ENCODE results near the gene BLOC1S3.

The BLOC1S3 gene

DNA sequence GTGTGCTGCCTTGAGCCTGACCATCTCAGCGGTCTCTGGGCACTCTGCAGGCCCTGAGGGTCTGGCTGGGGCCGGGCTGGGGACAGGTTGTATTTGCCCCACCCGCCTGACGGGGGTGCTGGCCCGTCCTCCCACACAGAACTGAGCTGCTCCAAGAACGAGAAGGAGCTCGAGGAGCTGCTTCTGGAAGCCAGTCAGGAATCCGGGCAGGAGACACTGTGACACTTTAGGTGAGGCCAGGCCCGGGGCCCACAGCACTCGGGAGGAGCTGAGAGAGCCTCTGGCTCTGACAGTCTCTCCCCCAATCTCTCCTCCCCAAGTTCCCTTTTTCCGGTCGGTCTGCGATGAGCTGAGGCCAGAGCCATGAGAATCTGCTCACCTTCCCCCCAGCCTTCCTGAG, 32.3 kb upstream of the BLOC1S3 start:
- no peak for DNase-seq (ENCODE audit: low spot score)

DNA sequence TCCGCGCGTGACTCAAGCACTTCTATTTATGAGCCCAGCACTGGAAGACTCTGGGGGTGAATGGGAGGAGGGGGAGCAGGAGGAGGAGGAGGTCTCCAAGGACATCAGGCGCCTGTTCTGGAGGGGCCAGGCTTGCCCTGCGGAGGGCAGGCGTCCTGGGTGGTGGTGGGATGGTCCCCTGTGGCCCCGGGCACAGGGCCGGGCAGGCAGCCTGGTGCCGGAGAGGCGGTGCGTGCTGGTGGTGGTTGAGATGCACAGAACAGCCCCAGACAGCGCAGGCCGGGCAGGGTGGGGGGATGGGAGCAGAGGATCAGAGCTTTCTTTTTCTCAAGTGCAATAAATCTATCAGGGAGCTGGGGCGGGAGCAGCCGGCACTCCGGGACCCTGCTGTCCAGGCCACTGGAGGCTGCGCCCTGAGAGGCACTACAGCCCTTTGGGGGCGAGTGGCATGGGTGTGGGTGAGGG, 31.8 kb upstream of the BLOC1S3 start:
- no peak for DNase-seq (ENCODE audit: low spot score)

DNA sequence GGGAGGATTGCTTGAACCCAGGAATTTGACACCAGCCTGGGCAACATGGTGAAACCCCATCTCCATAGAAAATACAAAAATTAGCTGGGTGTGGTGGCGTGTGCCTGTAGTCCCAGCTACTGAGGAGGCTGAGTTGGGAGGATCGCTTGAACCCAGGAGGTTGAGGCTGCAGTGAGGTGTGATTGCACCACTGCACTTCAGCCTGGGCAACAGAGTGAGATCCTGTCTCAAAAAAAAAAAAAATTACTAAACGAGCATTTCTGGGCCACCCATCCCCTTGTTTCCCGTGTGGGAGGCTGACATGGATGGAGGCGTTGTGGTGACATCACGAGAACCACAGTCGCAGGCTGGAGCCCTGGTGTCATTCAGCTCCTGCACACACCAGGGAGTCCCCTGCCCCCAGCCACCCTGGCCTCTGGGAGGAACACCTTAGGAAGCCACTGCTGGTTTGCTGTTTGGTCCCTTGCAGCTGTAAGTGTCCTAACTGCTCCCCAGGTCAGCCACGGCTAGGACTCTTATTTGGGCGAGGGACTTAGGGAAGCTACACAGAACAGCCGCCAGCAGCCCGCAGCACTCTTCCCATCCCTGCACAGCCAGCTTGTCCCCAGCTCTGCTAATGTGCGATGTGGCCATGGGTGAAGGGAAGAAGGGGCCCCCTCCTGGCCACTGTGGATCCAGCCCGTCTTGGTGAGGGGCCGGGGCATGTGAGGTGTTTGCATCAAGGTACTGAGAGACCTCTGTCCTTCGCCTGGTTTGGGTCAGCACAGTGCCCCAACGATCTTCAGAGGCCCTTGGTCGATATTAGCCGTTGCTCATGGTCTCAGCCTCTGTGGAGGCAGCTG, 30.5 kb upstream of the BLOC1S3 start:
- DNase-seq (ENCODE audit: low spot score) = no peak

DNA sequence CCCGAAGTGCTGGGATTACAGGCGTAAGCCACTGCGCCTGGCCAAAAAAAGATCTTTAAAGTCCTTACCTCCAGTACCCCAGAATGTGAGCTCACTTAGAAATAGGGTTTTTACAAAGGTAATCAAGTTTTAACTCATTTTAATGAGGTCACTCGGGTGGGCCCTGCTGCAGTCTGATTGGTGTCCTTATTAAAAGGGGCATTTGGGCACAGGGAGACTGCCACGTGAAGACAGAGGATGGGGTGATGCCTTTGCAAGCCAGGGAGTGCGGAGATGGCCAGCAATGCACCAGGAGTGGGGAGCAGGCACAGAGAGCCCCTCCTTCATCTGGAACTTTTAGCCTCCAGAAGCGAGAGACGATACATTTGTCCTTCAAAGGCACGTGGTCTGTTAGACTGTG, 29.5 kb upstream of the BLOC1S3 start:
- no peak for DNase-seq (ENCODE audit: low spot score)

DNA sequence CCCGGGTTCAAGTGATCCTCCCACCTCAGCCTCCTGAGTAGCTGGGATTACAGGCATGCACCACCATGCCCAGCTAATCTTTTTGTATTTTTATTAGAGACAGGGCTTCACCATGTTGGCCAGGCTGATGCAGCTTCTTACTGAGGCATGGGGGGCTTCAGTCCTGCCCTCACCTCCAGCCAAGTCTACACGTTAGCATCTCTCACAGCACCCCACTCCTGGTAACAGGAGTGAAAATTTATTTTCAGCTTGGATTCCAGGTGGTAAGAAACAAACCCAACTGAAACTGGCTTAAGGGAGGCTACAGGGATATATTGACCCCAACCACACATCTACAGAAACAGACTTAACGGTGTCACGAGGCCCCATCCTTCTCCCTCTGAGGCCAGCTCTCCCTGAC, 28.4 kb upstream of the BLOC1S3 start:
- DNase-seq (ENCODE audit: low spot score) = no peak

DNA sequence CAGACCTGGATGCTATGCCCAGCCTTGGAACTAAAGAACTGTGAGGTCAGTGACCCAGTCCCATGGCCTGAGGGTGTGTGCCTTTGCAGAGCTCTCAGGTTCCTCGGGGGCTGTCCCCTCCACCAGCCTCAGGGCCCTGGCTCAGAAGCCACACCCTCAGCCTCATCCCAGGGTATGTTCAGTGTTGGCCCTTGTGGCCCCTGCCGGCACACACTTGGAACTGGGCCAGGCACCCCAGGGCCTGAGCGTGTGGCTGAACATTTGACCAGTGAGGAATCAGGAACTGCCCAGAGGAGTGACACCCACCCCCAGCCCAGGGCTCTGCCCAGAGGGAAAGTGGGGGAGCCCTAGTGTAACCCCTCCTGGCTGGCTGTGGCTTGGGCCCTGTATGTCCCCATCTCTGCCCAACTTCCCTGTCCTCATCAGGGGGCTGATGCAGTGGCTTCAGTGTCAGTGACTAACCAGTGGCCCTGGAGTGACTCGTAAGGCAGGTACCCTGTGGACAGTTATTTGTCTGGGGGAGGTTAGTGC, 27.8 kb upstream of the BLOC1S3 start:
- no peak for DNase-seq (ENCODE audit: low spot score)

DNA sequence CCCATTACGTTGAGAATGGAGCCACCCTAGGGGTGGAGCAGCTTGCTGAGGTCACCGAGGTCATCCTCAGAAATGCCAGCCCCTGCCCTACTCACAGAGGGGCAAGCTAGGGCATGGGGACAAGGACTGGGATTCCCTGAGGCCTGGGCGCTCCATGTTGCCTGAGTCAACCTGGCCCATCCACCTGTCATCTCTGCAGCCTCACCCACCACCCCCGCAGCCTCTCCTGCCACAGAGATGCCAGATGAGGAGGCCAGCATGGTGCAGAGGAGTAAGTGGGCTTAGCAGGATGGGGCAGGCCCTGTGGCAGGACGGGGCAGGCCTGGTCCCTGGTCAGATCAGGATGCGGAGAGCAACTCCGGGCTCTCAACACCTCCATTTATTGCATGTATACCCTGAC, 27.3 kb upstream of the BLOC1S3 start:
- no peak for DNase-seq (ENCODE audit: low spot score)

DNA sequence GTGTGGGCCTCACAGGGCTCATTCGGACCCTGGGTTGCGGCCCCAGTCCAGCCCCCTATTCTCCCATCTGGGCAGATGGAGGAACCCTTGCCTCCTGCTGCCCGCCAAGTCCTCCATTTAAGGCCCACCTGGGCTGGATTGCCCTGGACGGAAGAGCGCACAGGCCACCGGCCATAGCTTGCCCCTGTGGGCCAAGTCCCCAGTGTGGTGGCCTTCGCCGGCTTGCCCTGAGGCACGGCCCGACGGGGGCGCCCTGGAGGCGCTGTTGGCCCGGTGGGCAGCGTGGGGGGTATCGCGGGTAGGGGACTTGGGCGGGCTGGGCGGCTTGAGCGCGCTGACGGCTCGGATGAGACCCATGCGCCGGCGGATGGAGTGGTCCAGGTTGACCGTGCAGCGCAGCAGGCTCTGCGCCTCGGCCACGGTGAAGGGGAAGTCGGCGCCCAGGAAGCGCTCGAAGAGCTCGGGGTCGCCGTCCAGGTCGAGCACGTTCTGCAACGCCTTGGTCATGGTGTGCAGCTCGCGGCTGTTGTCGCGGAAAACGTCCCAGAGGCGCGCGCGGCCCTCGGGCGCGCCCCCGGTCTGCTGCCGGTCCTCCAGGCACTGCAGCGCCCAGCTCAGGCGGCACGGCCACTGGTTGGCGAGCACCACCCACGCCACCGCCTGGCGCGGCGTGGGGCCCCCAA, 26.6 kb upstream of the BLOC1S3 start:
- no peak for DNase-seq (ENCODE audit: low spot score)

DNA sequence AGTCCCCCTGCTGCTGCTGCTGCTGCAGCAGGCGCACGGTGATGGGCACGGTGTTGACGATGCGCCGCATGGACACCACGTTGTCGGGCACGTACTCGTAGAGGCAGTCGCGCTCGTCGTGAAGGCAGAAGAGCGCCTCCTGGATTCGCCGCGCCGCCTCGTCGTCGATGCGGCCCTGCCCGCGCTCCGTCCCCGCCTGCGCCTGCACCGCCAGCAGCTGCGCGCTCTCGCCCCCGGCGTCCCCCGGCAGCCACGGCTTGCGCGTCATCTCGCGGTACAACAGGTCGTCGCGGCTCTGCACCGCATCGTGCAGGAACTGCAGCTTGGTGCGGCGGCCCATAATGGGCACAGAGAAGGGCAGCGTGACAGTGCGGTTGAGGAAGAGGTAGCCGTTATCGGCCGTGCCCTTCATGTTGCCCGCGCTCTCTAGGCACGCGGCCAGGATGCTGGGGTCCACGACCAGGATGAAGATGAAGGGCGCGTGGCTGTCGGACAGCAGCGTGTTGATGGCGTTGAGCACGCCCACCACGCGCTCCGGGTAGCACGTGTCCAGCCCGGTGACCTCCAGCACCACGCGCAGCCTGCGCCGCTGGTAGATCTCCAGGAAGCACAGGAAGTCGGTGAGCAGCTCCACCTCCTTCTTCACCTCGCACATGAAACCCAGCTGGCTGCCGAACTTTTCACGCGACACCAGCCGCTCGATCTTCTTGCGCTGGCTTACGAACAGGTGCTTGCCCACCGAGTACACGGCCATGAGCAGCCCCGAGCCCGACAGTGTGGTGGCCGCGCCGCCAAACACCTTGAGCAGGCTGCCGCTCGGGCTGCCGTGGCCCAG, 25.9 kb upstream of the BLOC1S3 start:
- DNase-seq (ENCODE audit: low spot score) = peak; percentile 73

DNA sequence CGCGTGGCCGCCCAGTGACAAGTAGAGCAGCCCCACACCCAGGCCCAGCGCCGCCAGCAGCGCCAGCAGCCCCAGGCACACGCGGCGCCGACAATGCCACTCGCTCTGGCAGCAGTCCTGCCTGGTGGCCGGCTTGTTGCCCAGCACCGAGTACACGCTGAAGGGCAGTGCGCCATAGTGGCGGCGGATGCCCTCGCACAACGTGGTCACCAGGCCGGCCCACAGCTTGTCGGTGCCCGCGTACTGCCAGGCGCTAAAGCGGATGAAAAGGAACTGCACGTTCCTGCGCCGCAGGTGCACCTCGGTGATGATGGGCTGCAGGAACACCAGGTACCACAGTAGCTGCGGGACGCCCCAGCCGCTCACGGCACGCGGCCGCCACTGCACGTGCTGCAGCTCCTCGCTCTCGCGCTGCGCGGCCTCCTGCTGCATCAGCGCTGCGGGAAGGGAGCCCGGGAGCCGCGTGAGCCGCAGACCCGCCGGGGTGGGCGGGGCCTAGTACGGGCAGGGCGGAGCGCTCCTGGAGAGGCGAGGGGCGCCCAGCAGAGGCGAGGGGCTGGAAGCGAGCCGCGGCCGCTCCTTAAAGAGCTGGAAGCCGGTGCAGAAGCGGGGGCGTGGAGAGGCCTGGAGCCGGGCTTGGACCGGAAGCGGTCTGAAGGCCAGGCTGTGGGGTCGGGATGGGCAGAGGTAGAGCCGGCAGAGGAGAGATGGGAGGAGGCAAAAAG, 25.1 kb upstream of the BLOC1S3 start:
- peak; percentile 80 for DNase-seq (ENCODE audit: low spot score)

DNA sequence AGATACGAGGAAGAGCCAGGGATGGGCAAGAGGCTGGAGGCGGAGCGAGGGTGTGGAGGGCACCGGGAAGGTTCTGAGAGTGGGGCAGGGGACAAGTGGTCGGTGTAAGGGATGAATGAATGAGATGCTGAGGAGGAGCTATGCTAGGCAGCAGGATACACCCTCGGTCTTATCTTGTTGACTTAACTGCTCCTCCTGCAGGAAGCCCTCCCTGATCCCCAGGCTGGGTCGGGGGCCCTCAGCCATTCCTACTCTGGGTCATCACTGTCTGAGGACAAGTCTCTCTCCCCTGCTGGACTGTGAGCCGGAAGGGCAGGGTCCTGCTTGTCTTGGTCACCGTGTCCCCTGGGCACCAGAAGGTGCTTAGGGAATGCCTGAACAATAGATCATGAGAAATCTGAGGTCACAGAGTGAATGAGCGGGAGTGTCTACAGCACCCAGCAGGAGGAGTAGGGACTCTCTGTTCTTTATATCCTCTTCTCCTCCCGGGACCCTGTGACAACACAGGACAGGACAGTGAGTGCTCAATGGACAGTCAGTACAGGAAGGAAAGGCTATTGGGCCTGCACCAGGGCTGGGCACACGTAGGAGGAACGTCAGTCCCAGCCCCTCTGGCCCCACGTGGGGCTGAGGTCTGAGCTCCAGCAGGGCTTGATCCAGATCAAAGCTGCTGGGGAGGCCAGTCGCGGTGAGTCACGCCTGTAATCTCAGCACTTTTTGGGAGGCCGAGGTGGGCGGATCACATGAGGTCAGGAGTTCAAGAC, 24.3 kb upstream of the BLOC1S3 start:
- DNase-seq (ENCODE audit: low spot score) = no peak

DNA sequence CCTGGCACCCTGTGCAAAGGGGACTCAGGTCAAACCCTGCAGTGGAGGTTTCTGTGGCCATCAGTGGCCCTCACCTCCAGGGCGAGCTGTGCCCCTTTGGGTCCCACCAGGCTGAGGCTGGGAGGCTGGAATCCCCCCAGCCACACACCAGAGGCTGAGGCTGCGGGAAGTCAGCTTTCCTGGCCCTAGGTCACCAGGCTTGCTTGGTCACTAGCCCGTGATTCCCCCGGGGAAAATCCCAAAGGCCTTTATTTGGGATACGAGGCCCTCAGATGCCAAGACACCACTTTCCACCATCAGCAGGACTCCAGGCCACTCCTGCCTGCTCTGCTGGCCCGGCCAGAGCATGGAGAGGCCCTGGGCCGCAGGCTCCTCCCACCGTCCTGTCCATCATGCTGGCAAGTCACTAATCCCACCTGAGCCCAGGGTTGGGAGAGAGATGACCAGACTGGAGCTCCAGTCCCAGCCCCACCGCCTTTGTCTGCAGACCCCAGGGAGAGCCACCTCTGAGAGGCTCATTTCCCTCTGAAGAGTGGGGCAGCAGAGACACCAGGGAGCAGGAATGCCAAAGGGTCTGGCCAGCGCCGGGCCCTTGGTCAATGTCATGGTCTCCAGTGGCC, 22.5 kb upstream of the BLOC1S3 start:
- no peak for DNase-seq (ENCODE audit: low spot score)

DNA sequence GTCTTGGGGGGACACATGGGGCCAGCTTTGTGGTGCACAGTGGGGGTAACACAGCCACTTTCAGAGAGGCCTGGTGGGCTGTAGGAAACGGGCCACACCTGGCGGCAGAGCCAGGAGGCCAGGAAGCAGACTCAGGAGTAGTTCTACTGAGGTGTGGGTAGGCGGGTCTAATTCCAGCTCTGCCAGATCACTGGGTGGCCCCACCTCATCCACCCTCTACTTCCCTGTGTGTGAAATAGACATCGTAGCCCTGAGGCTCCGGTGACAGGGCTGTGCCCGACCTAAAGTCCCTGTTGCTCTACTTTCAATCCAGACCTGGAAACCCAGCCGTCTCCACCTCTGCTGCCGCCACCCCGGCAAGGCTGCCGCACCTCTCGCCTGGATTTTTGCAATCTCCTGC, 21.8 kb upstream of the BLOC1S3 start:
- no peak for DNase-seq (ENCODE audit: low spot score)

DNA sequence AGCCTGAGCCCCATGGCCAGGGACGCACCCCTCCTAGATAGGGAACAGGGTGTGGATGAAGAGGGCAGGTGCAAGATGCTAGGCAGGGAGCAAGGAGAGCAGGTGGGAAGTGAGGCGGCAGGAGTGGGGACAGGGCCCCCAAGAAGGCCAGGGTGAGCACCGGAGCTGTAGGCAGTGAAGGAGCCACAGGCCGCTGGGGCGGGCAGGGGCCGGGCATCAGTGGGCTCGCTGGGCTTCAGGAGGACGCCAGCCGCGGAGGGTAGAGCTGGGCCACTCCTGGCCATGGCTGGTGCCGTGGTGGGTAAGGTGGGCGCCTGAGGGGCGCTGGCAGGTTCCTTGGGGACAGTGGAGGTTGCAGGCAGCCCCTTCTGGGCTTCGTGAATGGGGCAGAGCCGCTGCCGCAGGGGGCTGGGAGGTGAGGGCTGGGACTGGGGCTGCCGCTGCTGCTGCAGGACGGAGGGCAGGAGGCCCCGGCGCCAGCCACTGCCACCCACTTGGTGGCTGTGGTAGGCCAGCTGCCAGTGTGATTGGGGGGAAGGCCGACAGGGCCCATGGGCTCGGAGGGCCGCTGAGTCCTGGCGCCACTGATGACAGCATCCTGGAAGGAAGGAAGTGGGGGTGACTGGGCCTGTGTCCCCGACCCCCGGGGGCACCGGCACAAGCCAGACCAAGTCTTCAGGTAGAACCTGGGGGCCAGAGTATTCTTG, 19.9 kb upstream of the BLOC1S3 start:
- DNase-seq (ENCODE audit: low spot score) = no peak

DNA sequence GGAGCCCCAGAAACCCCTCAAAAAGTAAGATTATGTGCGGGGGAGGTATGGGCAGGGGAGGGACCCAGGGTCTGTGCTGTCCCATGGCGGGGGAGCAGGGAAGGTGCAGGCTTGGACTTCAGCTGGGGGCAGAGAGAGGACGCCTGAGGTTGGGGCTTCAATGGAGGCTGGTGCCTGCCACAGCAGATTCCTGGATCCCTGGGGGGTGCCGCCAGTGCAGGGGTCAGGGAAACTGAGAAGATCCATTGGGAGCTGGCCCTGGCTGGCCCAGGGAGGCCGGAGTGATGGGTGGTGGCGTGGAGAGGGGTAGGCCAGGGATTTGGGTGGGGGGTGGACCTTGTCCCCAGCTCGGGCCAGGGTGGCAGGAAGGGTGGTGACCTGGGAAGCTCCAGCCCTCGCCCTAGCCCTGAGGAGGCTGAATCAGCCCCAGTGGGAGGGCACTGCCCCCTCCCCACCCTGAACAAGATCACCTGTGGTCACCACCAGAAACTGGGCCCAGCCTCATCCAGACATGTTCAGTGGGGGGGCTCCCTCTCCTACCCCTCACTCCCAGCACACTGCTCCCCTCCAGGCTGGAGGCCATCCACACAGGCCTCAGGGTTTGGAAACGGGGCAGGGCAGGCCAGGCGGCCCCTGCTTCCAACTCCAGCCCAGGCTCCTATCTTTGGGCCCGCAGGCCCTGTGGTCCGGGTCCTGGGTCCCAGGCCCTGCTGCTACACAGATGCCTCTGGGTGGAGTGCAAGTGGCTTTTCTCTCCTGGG, 19.2 kb upstream of the BLOC1S3 start:
- DNase-seq (ENCODE audit: low spot score) = peak; percentile 7

DNA sequence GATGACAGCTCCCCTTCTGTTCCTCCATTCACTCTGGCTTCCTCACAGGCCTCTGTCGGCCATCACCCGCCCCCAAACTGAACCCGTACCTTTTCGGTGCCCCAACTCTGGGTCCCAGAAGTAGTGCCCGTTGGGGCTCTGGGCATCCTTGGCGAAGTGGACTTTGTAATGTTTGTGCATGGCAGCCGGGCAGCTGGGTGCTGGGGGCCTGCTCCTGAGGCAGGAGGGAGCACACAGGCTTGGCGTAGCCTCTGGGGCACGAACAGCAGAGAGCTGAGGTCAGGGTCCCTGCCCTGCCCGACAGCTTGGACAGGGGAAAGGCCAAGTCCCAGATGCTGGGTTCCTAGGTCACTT, 18.6 kb upstream of the BLOC1S3 start:
- DNase-seq (ENCODE audit: low spot score) = no peak

DNA sequence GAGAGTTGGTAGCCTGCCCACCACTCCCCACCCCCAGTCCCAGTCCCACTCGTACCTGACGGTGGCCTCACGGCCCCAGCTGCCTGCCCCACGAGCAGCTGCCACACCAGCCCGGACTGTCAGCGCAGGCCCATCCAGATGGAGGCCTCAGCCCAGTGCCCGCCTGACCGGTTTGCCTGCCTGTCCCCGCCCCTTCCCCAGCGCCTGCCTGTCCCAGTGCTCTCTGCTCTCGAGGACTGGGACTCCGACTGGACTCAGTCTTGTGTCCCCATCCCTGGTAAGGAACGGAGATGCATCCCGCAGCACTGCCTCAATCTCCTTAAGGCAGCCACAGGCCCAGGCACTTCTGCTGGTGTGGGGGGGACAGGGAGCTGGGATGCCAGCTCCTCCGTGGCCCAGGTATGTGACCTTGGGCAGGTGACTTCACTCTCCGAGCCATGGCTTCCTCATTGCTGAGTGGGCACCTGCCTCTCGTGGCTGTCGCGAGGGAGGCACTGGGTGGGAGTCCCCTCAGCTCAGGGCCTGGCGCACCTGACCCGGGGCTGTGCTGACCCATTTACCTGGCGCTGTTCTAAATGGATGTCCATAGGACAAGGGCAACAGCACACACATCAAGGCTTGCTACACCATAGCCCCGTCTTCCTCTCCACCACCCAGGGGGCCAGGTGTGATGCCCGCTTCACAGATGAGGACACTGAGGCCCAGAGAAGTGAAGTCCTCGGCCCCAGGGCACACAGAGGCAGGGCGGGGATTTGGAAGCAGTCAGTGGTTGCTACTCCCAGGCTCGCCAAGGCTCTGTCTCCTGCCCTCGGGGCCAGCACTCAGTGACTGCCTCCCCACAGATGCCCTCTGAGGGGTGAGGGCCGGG, 17.5 kb upstream of the BLOC1S3 start, which contains the start of gene NKPD1:
Gene NKPD1 (minus strand): TSS at position 113 of the 868 bp plus-strand sequence. CDS start 832 bp downstream, outside the sequence.
- DNase-seq (ENCODE audit: low spot score) = peak; percentile 78

Data from iPS-NIHi11 (cell line).